ENCODE data around the gene CDH4.

GRCh38 chr20:61734733-61735502 lies 482.9 kb downstream of the CDH4 start:
- TF ChIP-seq CTCF (IDR thresholded peaks at IDR 0.05) (no peak), POLR2A (IDR thresholded peaks at IDR 0.05) (no peak)
